Measurements from ENCODE around the gene STIP1.

The STIP1 gene

DNA sequence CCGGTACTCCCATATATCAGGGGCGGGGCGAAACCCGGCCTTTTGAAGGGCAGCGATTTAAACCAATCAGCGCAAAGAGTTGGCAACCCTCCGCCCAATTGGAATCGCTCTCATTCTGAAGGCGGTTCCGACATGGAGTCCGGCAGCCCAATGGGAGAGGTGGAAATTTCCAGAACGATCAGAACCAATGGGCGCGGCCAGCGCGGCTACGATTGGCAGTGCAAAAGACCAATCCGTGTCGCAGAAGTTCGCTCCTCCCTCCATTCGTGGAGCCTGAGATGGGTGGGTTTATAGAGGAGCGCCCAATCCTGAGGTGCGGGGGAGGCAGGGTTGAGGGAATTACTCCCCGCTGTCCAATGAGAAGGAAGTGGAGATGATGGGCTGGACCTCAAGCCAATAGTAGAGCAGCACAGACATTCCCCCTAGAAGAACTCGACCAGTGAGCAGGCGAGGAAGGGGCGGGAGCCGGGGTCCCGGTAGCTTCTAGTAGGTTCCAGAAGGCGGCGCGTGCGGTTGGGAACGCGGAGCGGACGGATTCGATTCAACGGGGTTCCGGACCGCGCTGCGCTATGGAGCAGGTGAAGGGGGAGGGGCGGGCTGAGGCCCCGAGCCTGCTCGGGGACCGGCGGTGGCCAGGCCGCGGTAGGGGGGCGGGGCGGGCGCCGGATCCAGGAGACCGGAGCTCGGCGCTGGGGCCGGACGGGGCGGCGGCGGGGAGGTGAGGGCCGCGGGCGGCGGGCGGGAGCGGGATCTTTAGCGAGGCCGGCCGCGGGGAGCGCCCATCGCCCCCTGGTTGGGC, at the start of gene STIP1:
STIP1 (plus strand) TSS at position 479 of the 799 bp plus-strand sequence; CDS start at position 570, 91 bp downstream.
- peak; percentile 98 to 99 for DNase-seq

DNA sequence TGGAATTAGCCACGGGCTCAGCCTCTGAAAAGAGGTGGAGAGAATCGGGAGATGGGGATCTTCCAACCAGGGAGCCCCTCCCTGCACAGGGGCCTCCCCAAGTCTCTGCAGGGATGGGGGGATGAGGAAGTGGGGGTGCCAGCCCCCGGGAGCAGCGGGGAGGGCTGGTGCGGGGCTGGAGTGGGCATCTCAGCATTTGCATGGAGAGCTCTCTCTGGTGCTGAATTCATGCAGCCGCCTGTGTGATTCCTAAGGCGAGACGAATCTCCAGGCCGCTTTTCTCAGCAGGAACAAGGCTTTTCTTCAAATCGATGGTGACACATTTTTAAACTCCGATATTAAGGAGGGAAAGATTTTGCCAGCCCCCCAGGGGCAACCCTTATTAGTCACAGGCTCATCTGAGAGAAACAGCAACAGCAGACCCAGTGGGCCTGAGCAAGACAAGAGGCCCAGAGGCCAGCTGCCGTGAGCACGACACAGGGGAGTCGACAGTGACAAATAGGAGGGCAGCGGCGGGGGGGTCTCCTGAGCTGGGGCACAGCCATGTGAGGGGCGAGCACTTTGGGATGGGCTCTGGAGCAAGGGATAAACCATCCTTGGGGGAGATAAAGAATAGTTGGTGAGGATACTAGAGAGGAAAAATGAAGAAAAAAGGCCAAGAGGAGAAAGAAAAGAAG, 49.1 kb upstream of the STIP1 start:
- DNase-seq = no peak

DNA sequence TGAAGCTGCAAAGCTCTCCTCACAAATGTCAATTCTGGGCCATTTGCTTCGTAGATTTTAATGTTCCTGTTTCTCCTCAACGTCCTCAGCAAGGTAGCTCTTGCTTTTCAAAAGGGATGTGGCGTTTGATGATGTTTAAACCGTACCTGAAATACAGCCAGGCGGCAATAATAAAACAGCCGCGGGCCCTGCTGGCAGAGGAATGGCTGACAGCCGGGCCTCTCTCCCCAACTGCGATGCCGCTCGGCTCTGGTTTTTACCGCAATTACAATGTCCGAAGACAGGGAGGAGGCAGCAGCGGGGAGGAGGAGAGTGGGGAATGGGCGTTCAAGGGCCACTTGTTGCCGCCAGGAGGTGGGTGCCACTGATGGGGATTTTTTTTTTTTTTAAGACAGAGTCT, 47.6 kb upstream of the STIP1 start:
- DNase-seq = no peak

DNA sequence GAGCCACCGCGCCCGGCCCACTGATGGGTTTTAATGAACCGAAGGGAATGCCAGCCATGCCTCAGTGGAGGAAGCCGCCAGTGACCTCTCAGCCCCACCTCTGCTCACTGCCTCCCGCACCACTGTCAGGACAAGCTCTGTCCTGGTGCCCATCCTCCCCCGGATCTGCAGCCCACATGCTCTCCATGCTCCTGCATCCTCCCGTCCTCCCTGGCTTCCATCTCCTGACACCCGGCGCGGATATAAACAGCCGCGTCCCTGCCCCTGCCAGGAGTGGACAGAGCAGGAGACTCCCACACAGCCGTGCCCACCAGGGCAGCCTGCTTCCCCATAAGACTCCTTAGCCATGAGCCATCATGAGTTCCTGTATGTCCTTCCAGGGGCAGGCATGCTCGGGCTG, 46.9 kb upstream of the STIP1 start:
- DNase-seq = no peak

DNA sequence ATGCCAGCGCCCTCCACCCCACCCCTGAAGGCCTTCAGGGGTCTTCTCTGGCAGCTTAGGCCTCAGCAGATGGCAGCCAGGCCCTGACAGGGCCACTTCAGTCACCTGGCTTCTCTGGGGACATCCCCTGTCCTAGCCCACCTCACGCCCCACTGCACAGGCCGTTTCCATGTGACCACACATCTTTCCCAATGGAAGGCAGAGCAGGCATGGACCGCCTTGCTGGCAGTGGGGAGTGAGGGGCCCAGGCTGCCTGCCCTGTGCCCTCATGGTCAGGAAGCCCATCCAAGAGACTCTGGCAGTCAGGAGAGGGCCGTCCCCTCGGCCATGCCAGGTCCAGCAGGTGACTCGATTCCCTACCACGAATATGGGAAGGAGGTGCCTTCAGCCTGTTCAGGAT, 45.9 kb upstream of the STIP1 start:
- DNase-seq = no peak

DNA sequence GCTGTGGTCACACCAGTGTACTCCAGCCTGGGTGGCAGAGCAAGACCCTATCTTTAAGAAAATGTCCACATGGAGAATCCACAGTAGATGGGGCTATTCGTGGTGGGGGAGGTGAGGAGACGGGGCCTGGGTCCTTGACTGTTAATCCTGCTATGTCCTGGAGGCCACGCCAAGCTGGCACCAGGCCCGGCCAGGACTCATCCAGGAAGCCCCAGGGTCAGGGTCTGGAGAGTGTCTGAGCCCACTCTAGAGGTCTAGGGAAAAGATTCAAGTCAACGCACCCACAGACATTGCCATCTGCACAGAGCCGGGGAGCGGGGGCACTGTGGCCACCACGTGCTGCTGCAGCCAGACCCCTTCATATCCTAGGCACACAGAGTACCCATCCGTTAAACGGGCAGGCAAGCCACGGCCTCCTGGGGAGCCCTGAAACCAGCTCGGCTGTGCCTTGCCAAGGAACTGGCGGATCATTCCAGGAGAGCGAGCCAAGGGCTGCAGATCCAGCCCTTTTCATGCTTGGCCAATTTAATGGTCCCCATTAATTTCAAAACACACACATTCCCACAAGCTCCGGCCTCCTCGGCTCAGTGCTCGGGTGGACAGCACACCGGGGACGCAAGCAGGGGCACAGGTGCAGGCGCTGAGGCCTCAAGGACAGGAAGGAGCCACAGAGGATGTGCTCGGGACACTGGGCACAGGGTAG, 44.7 kb upstream of the STIP1 start:
- no peak for DNase-seq

DNA sequence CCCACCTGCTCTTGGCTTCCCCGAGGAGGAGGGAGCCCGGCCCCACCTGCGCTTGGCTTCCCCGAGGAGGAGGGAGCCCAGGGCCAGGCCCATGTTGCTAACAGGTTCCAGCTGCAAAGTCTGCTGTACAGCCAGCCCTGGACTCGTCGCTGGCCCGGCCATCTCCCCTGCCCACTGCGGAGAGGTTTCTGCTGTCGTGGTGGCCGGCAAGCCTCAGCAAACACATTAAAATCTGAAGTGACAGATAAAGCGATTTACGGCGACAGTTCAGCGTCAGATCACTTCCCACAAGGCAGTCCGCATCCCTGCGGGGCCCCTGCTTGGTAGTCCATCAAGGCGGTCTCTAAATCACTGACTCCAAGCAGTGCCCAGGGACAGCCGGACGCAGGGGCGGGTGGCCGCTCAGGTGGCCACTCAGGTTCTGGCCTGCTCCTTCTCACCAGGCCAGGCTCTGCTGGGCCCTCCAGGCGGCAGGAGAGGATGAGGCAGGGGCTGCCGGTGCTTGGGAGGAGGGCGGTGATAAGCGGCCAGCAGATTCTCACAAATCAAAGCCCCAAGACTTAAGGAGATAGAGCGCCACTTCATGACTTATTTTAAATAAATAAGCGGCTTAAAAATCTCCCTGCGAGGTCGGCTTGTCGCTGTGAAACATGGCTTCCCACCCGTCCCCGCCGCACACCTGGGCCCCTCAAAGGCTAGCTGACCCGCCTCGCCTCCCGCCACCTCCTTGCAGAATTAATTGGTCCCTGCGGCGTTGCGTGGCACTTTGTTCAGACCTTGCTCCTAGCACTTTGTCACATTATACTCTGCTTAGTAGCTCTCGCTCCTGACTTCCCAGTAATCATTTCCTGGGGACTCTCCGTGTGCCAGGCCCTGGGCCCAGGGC, 41.1 kb upstream of the STIP1 start:
- DNase-seq = no peak

DNA sequence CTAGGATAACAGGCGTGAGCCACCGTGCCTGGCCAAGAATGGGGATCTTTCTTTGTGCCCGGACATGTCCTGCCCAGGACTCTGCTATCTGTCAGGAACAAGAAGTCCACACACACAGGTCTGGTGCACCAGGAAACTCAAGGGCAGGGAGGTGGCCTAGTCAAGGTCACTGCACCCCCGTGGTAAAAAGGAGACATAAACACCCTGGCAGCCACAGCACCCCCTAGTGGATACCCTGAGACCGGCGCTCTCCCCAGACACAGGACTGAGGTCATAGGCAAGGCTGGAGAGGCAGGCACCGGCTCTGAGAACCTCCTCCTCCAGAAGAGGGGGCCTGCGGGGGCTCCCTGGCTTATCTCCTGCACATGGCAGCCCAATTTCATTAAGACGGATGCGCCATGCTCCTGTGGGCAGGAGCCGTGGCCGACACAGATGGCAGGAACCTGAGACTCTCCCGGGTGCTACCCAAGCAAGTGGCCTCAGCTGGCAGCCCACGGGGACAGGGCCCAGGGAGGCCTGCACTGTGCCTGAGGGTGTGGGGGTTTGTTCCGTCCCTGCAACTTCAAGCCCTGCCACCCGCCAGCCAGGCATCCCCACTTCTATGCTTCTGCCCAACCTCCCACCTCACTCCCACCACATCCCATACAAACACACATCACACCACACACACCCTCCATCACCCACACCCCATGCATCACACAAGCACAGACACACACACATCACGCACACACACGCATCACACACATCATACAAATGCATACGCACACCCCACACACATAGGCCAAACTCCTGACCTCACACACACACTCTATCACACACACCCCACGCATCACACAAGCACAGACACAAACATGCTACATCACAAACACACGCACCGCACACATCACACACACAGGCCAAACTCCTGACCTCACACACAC, 39.7 kb upstream of the STIP1 start:
- peak; percentile 68 to 71 for DNase-seq

DNA sequence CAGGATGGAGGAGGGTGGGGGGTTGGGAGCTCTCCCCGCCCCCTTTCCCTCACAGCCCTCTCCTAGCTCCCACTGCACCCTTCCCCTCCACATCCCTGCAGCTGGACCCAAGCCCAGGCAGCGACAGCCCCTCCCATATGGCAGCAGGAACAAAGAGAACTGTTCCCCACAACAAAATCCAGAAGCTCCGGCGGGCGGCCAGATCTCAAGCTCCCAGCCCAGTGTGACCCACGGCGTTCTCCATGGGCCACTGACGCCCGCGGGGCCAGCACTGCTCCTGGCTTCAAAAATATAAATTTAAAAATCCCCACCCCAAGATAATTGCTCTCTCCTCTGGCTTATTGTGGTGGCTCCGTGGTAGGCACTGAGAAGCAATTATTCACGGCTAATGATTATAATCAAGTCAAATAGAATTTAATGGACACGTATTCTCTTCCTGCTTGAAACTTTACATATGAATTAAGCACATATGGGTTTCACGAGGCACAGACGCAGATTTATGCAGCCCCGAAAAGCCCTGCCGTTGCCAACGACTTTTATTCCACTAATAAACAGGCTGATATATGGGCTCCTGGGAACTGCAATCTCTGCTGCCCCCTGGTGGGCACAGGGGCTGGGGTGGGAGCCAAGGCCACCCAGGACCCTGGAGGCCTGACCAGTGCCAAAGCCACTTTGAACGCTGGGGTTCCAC, 37.6 kb upstream of the STIP1 start:
- DNase-seq = peak; percentile 80 to 83

DNA sequence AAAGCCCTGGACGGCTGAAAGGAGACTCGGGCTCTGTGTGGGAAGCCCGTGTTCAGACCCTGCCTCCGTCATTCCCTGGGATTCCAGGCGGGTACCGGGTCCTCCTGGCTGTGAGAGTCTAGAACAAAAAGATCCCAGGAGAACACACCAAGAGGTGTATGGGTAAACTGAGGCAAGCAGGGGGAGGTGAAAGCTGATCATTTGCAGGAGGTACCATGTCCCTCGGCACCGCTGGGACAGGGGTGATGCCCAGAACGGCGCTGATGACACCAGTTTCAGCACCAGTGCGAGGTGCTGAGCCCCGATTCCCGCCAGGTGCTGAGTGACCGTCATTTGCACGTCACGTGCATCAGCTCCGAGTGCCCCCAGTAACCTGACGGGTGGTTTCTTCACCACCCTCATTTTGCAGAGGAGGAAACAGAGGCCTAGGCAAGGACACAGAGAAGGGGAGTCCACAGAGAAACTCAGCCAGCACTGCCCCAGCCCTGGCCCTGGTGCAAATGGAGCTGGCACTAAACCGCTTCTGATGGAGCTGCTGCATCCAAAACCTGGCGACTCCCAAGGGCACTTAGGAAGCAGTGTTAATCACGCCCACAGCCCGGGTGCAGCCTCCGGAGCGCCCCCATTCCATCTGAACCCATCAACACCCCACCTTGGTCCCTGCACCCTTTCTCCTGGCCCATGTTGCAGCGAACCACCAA, 36.9 kb upstream of the STIP1 start:
- DNase-seq = no peak

DNA sequence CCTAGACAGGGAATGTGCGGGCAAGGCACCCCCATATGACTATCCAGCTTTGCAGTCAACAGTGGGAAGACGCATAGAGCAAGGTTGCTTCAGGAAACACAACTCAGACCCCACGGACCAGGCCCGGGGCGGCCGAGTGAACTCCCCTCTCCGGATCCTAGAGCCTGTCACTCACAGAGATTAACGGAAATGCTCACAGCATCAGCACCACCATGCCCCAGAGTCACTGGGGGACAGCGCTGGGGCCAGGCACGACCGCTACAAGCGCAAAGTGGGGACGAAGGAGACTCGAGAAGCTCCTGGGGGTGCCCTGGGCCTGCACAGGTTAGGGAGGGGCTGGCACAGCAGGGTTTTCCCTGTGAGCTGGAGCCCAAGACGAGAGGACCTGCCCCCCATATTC, 35.9 kb upstream of the STIP1 start:
- no peak for DNase-seq

DNA sequence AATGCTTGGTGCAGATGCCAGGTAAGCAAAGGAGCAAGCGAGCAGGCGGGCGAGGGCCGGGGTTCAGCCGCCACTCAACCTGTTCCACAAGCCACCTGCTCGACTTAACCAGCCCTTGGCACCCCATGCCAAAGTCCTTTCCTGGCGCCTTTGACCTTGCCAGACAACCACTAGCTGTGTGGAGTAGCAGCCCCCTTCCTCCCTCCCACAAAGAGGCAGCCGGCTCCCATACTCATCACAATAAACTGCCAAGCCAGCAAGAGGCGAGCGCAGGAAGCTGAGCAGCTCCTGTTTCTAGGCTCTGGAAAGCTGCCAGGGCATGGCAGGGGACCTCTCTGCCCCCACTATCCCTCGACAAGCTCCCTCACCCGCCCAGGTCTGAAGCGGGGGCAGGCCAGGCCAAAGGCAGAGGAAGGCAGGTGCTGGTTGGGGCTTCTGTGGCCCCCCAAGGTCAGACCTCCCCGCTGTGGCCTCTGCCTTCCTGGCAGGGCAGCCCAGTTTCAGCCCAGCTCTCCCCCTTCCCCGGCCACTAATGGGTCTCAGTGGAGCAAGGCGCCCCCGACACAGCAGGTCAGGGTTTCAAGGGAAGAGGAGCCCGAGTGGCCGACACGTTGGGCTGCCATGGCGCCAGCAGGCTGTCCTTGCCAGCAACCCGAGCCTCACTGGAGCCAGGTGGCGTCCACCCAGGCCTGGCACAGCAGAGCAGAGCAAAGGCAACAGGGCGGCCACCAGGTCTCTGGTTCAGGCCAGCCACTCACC, 35.3 kb upstream of the STIP1 start:
- DNase-seq = no peak

DNA sequence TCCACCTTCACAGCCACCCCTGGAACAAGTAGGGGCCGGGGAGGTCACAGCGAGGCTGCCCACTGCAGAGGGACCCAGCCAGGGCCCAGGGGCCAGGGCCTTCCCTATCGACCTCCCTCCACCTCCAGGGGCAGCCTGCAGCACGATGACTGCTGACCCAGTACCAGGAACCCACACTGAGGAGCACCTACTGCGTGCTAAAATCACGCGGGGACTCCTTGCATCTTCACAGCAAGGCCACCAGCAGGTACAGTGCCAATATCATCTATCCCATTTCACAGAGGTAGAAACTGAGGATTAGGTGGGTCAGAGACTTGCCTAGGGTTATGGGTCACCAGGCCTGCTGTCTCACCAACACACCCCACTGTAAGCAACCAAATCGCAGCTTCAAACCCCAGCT, 34.6 kb upstream of the STIP1 start:
- no peak for DNase-seq

DNA sequence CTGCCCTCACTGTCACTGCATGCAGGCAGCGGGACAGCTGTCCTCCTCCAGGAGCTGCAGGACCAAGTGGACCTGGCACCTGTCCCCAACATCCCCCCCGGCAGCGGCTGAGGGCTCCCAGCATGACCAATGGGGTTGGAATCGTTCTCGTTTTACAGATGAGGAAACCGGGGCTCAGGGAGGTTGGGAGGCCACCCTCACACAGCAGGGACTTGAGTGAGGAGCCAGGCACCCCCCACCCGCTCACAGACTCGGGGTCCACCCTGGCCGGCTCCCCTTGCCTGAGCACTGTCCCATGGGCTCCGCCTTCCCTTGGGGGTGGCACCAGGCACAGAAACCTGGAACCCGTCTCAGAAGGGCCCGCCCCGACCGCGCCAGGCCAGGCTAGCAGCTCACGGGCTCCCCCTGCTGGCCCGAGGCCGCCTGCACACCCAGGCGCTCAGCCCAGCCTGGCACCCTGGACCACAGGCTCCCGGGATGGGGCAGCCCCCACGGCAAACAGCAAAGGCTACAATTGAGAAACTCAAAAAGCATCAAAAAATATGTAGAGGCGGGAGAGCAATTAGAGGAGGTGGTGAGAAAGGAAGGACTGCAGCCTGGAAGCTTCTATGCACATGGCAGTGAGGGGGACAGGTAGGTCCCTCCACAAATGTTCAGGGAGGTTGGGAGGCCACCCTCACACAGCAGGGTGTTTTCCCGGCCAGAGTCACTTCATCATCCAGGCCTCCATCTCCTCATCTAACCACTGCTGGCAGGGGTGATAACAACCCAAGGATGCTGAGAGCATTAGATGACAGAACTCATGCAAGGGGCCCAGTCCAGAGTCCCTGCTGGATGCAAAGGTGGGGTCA, 32.9 kb upstream of the STIP1 start:
- peak; percentile 79 to 81 for DNase-seq

DNA sequence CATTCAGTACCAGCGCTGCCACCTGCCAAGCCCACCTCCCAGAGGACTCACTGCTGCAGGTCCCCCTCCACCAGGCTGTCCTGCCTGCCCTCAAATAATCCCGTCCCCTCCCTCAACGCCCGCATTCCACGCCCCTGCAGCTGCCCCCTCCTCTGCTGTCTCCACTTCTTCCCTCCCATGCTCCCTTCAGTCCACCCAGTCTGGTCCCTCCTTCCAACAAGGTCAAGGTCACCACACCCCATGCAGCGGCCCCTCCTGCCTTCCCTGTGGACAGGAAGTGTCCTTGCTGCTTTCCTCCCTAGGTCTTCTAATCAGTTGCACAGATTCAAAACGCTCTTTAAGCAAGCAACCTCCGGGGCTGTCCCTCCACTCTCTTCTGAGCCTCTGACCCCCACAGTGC, 32.2 kb upstream of the STIP1 start:
- no peak for DNase-seq

DNA sequence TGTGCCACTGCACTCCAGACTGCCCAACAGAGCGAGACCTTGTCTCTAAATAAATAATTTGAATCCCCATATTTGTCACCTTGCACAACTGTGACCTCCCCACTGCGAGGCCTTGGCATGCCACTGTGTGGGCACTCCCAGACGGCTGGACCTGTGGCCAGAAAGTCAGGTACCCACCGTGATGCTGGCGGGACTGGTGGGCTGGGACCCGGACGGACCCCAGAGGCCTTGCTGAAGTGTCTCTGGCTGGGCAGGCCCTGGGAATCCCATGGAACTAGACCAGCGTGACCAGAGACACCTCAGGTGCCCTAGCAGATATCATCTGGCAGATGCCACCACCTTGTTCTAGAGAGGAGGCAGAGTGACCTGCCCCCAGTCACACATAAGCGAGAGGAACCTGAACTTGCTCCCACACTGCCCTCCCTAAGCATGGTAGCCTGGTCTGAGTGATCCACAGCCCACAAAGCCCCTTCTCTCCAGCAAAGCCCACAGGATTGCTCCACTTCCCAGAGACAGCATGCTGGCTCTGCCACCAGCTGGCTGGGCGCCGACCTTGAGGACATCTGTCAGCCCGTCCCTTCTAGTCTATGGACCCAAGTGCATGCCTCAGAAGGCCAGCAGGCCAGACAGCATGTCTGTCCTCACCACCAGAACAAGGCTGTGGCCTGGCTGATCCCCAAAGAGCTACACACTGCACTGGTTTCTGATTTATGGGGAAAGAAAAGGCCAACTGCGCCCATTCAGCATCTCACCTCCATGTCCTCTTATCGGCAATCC, 29.5 kb upstream of the STIP1 start:
- DNase-seq = no peak

DNA sequence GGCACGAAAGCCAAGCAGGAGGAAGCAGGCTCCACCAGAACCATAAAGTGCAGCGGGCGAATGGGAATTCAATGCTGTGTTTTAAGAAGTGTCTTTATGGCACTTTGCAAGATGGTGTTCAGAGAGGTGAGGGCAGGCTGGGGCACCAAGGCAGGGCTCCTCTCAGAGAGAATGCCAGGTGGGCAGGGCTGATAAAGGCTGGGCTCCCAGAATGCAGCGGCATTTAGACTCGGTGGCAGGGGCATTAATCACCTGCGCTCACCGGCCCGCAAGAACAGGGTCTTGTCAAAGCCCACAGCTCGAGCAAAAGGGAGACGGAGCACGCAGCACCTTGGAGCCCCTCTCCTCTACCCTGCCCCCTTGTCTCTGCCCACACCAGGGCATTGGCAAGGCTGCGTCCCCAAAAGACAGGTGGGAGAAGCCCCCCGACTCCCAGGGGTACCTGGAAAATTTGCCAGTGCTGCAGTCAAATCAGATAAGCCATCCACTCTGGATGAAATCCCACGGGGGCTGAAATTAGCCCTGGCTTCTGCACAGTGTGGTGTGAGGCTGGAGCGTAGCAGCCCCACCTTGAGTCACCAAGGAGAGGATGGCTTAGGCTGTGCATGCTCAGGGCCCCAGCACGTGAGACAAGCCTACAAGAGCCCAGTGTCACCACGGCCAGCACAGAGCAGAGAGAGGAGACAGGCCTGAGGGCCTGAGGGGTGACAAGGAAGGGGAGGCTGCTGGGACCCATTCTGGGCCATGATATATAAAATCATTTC, 28.2 kb upstream of the STIP1 start:
- DNase-seq = no peak

All from stimulated activated CD4-positive, alpha-beta T cell treated with anti-CD3 and anti-CD28 coated beads, Interleukin-2, amount 100 ng/mL, for 24 hours (primary cell).